ENCODE measurements around the gene SLC4A2. TPM values are rescaled to one million over a fixed set of nuclear protein-coding genes. Genes with fewer than 3 reads are reported as not detected.

SLC4A2 gene
- total RNA-seq, 1 donor from 2014 or later = 66.5 TPM

- intact Hi-C loops (cut with DNase I) = no loop called here
- DNase-seq (ENCODE audit: extremely low spot score in 2 of 2) = no peak
- H3K4me3 ChIP-seq = peak within 1 kb of the TSS; percentile 77 to 82
- H3K27ac ChIP-seq = peak within 1 kb of the TSS; percentile 97
- H3K4me1 ChIP-seq = peaks cover 61% of the 10 kb centered on the region
- H3K9me3 ChIP-seq = no peaks in the 10 kb centered on the region
- no peaks in the 10 kb centered on the region for H3K27me3 ChIP-seq
- TF ChIP-seq CTCF (IDR thresholded peaks at IDR 0.05) (no peak), POLR2A (IDR thresholded peaks at IDR 0.05) (peak in 1 of 2 donors; percentile 73), POLR2AphosphoS5 (IDR thresholded peaks at IDR 0.05; ENCODE audit: insufficient read depth in 1 of 2, low read depth in 1 of 2) (peak; percentile 79 to 87)
- H3K36me3 ChIP-seq = peaks cover 0 to 11% of the 10 kb centered on the region in 2 donors
Observed at GRCh38 chr7:151080522-151081169, 21.3 kb downstream of the SLC4A2 start, which contains the start of gene FASTK. TSS of gene FASTK (minus strand) at chr7:151080809. CDS start at chr7:151080766, 43 bp downstream.

- peak overlapping the region; percentile 77 to 82 for H3K4me3 ChIP-seq
- intact Hi-C loops (cut with DNase I) = loop anchor here (2.0 kb wide), 1 partner anchor 53 kb away; the partner anchor contains the start of gene ABCB8
- H3K36me3 ChIP-seq = peaks cover 0 to 3% of the 10 kb centered on the region in 2 donors
- peak overlapping the region; percentile 97 for H3K27ac ChIP-seq
- no peaks in the 10 kb centered on the region for H3K27me3 ChIP-seq
- no peaks in the 10 kb centered on the region for H3K9me3 ChIP-seq
- no peak for DNase-seq (ENCODE audit: extremely low spot score in 2 of 2)
- peaks cover 65% of the 10 kb centered on the region for H3K4me1 ChIP-seq
- no peak for TF ChIP-seq POLR2AphosphoS5 (IDR thresholded peaks at IDR 0.05; ENCODE audit: insufficient read depth in 1 of 2, low read depth in 1 of 2)
- TF ChIP-seq POLR2A (IDR thresholded peaks at IDR 0.05) = no peak
- TF ChIP-seq CTCF (IDR thresholded peaks at IDR 0.05) = no peak
Observed at GRCh38 chr7:151081170-151082101, 22.0 kb downstream of the SLC4A2 start.

GRCh38 chr7:151082141-151083070, 23.0 kb downstream of the SLC4A2 start:
- intact Hi-C loops (cut with DNase I) = loop anchor here (2.0 kb wide), 1 partner anchor 54 kb away; the partner anchor contains the start of gene ABCB8
- peak overlapping the region; percentile 97 for H3K27ac ChIP-seq
- no peak for DNase-seq (ENCODE audit: extremely low spot score in 2 of 2)
- H3K36me3 ChIP-seq = no peaks in the 10 kb centered on the region
- peak overlapping the region; percentile 77 to 82 for H3K4me3 ChIP-seq
- no peaks in the 10 kb centered on the region for H3K27me3 ChIP-seq
- peaks cover 62% of the 10 kb centered on the region for H3K4me1 ChIP-seq
- no peaks in the 10 kb centered on the region for H3K9me3 ChIP-seq
- TF ChIP-seq POLR2A (IDR thresholded peaks at IDR 0.05) (no peak), CTCF (IDR thresholded peaks at IDR 0.05) (no peak), POLR2AphosphoS5 (IDR thresholded peaks at IDR 0.05; ENCODE audit: insufficient read depth in 1 of 2, low read depth in 1 of 2) (no peak)

GRCh38 chr7:151083071-151083823, 23.9 kb downstream of the SLC4A2 start, which contains the start of gene TMUB1:
TSS of gene TMUB1 (minus strand) at chr7:151083493. CDS start at chr7:151082563, 930 bp downstream.
- intact Hi-C loops (cut with DNase I) = loop anchor here (2.0 kb wide), 1 partner anchor 54 kb away; the partner anchor contains the start of gene ABCB8
- no peak for DNase-seq (ENCODE audit: extremely low spot score in 2 of 2)
- Histone ChIP-seq H3K27ac (peak within 1 kb of the TSS; percentile 97), H3K4me3 (peak within 1 kb of the TSS; percentile 77 to 82), H3K9me3 (no peaks in the 10 kb centered on the region), H3K27me3 (no peaks in the 10 kb centered on the region), H3K36me3 (no peaks in the 10 kb centered on the region), H3K4me1 (peaks cover 62% of the 10 kb centered on the region)
- TF ChIP-seq POLR2A (IDR thresholded peaks at IDR 0.05) (peak in 1 of 2 donors; percentile 39), CTCF (IDR thresholded peaks at IDR 0.05) (no peak), POLR2AphosphoS5 (IDR thresholded peaks at IDR 0.05; ENCODE audit: insufficient read depth in 1 of 2, low read depth in 1 of 2) (peak in 1 of 2 donors; percentile 69)
